HG02840 (cell line): ENCODE measurements around the gene FILIP1L.
A peak's percentile ranks its signal among the peaks of the same experiment; 100 is the strongest.

ENCODE experiments used
- ATAC-seq: cut with Tn5 transposase; IDR thresholded peaks from one replicate; pipeline ENCODE4 v1.9.1; 2021; ENCODE audit warnings: mild to moderate bottlenecking, moderate library complexity, moderate number of reproducible peaks; ENCODE audit not compliant: unreplicated experiment, low FRiP score

Gene FILIP1L

GRCh38 chr3:99984668-99985067 is 129.6 kb downstream of the FILIP1L start:
- ATAC-seq, result no peak

DNA sequence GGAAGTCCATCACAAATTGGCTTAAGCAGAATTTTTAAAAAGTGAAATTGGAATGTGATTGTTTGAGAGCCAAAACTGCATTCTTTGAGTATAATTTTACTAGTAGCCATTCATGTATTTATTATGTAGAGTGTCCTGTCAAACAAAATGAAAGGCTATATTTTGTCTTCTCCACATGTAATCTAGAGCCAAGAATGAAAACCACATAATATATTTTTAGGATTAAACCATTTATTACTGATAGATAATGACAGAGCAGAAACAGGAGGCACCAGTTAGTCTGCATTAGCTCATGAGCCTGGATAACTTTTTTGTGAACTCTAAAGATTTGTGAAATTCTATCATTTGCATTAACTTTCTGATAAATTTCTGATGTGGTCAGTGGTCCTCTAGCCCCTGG is 130.2 kb downstream of the FILIP1L start:
- ATAC-seq, result no peak

- ATAC-seq, result no peak
Measured at GRCh38 chr3:99982650-99983049, 131.7 kb downstream of the FILIP1L start.

DNA sequence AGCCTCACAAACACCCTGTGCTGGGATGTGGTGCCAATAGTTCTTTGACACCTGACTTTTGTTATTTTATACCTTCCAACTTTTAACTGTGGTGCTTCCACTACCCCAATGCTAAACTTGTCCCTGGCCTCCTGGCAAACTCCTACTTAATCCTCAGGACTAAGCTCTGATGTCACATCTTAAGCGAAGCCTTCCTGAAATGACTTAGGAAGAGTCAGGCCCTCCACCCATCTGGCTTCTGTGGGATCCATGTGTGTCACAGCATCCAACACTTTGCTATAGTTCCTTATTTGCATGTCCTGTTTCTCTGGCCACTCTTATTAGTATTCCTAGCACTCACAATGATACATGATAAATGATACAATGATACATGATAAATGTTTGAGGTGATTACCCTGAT is 133.2 kb downstream of the FILIP1L start:
- ATAC-seq, result no peak

DNA sequence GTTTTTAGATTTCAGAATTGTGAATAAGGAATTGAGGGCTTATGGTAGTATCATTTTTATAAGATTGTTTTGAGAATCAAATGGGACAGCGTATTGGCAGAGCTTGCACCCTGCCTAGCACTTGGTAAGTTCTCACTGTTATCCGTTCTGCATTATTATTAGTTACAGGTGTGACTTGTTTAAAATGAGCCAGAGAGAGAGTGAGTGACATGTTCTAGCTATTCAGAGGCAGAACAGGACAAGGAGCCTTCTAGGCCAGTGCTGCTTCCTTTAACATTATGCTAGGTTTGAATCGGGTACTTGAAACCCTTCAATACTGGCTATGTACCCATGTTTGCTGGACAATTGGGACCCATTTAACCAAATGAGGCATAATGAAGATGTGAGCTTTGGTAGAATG is 133.7 kb downstream of the FILIP1L start:
- no peak for ATAC-seq

DNA sequence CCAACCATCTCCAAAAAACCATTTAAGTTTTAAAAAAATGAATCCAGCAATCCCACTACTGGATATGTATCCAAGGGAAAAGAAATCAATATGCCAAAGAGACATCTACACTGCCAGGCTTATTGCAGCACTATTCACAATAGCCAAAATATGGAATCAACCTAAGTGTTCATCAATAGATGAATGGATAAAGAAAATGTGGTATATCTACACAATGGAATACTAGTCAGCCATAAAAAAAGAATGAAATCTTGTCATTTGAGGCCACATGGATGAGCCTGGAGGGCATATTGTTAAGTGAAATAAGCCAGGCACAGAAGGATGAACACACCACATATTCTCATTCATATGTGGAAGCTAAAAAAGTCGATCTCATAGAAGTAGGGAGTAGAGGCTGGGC is 136.1 kb downstream of the FILIP1L start:
- ATAC-seq, result no peak

DNA sequence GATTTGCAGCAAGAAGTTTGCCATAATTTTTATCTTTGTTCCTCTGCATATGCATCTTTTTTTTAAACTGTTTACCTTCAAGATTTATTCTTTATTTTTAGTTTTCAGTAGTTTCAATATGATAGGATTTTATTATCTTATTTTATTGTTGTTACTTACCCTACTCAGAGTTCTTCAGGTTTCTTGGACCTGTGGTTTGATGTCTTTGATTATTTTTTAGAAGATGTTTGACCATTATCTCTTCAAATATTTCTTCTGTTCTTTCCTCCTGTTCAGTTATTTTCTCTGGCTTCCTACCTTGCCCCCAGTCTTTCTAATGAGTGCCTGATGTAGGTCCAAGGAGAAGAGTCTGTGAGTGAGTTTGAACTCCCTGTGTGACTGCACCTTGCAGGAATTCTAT is 137.7 kb downstream of the FILIP1L start:
- ATAC-seq, result no peak

DNA sequence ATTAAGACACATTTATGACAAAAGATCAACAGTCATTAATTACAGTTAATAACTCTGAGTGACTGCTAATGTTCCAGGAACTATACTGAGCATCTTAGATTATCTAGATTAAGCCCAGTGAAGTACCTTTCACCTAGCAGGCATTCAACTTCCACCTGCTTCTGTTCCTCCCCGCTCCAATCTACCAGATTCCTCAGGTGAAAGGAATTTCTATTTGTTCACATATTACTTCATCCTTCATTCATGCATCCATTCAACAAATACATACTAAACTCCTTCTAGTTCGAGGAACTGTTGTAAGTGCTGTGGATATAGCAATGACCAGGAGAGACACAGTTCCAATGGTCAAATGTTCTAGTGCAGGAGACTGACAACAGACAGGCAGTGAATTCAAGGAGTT is 139.3 kb downstream of the FILIP1L start:
- ATAC-seq, result no peak

- no peak for ATAC-seq
Measured at GRCh38 chr3:99972380-99973104, 141.8 kb downstream of the FILIP1L start.

DNA sequence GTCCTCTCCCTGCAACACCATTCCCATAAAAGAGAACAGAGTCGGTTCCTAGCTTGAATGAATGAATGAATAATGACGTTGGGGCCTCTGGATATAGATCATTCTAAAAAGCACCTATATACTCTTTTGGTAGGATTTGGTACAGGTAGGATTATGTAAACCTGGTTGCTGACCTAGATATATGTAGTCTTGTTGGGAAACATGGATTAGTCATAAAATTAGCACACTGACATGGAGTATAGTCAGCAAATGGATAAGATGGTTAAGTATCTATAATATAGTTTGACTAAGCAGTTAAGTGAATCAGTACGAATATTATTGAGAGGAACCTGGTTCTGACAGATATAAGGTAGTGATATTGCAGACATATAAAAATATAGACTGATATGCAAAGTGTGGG is 142.5 kb downstream of the FILIP1L start:
- ATAC-seq, result no peak

DNA sequence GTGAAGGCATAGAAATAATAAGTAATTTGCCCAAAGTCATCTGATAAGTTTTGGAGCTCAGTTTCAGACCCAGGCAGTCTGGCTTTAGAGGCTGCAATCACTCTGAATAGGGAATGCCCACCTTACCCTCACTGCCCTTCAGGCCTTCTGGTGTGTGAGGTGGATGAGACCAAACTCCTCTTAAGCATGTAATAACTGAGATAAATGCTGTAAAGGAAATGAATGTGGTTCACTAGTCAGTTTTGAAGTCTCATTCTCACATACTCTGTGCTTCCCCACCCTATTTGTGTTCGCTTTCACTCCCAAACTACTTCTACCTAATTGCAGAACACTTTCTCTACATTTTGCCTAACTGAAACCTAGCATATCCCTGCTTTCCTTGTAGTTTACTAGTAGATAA is 144.1 kb downstream of the FILIP1L start:
- peak; percentile 86 for ATAC-seq

GRCh38 chr3:99969136-99969535 is 145.2 kb downstream of the FILIP1L start:
- ATAC-seq, result no peak

DNA sequence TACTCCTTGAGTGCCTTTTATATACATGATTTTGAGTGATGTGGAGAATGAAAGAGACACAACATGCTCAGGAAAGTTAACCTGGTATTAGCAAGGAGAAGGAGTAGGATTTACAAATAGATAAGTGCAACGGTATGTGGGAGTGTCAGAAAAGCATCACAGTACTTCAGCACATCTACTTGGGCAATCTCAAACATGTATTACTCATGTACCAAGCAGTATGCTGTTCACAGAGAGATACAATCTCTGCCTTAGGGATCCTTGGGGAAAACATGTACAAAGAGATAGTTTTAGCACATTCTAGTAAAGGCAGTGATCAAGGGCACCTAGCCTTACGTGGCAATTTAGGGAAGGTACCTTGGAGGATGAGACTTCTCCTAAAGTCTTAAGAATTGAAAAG is 146.5 kb downstream of the FILIP1L start:
- no peak for ATAC-seq

GRCh38 chr3:99966662-99967416 is 147.5 kb downstream of the FILIP1L start:
- no peak for ATAC-seq

DNA sequence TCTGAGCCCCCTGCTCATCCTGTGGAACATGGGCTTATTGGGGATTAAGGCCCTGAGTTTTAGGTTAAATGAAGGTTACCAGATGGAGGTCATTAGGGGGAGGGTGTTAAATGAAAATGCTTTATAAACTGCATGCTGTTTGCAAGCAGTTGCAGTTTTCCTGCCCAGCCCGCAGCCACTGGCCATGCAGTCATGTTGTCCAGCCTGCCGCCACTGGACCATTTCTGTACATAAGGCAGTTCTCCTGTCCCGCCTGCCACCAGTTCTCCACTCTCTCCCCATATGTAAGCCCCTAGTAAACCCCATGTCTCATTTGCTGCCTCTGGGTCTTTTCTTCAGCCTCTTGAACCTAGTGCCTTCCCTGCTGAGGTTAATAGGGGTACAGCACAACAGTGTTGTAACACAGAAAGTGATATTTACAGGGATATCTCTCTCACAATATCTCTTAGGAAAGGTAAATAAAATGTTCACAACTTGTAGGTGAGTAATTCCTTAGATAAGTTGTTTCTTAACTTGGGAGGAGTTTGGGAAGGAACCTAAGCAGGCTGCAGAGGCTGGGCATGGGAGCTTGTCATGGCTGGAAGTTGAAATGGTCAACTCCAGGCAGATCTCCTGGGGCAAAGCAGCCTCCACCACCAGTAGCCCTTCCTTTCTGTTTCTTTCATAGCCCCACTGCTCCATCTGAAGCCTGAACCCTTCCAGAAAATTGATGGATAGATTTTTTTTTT is 148.5 kb downstream of the FILIP1L start:
- no peak for ATAC-seq

DNA sequence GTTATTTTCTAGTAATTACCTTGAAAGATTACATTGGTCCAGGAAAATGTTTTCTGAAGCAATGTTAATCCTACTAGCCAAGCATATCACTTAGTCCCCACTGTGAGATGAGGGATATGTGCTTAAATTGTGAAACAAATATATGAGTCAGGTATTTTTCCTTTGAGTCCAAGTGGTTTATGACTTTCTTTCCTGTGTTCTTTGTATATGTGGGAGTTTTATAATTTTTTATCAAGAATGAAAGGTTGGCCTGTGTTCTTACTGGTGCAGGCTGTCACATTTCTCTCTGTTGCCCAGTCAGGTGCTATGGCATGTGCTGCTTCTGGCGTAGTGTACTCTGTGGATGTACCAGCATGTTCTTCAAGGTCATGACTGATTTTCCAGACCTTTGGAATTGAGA is 149.2 kb downstream of the FILIP1L start:
- ATAC-seq, result no peak

DNA sequence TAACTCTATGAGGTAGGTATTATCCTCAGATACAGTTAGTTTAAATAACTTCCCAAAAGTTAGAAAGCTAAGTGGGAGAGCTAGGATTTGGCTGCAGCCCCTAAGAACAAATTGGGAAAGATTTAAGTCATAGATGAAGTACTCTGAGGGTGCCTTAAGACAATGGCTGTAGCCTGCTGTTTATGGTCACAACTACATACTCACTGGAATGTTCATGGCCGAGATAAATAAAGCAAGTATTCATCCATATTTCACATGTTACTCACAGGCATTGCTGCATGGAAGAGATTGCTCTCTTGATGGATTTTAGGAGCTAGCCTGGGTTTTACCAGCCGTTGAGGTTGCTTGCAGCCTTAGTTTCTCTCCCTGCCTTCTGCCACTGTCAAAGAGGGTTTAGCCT is 151.6 kb downstream of the FILIP1L start:
- no peak for ATAC-seq

DNA sequence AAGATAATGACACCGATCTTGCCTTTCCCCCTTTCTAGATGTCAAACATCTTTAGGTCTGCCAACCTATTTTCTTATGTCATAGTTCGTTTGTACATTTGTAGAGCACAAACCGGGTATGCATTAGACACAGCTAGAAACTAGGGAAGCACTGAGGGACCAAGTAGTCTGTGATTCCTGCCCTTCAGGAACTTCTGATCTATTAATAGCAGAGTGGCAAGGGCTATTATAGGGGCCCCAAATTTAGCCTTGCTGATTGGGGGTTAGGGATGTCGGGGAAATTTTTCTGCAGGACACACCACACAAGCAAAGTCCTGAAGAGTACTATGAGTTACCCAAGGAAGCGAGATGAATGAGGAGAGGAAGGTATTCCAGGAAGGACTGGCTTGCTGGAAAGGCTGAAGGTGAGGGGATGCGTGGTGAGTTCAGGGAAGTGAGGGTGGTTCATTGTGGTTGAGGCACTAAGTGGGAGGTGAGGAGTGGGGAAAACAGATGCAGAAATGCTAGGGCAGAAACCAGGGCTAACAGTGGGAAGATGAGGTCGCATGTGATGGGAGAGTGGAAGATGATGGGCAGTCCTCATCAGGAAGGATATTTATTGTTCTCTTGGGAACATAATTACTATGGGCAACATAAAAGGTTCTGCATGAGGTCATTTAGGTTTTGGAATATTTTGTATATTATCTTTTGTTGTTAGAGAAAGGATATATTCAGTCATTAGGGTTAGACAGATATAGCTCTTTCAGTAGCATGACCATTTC is 152.4 kb downstream of the FILIP1L start:
- ATAC-seq, result no peak

- ATAC-seq, result no peak
Measured at GRCh38 chr3:99960941-99961340, 153.4 kb downstream of the FILIP1L start.

- no peak for ATAC-seq
Measured at GRCh38 chr3:99960123-99960878, 154.0 kb downstream of the FILIP1L start.
